ENCODE results near the gene OR10X1.

DNA sequence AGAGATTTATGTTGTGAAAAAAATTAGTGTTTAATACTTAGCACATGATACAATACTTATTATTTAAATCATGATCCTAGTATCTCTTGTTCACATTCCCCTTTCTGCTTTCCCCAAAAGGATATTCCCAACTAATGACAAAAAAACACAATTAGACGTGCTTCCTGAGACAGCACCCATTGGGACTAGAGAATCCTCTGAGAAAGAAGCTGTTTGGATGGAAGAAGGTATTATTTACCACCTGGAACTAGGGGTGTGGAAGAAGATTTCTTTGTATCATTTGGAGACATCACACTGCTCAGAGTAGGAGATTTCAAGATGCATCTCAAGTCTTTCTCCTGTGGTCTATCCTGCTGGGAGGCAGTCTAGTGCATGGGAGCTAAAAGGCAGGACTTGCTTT lies 25.3 kb upstream of the OR10X1 start, which contains the start of gene OR10Z1:
- TF ChIP-seq, protein P1, sequence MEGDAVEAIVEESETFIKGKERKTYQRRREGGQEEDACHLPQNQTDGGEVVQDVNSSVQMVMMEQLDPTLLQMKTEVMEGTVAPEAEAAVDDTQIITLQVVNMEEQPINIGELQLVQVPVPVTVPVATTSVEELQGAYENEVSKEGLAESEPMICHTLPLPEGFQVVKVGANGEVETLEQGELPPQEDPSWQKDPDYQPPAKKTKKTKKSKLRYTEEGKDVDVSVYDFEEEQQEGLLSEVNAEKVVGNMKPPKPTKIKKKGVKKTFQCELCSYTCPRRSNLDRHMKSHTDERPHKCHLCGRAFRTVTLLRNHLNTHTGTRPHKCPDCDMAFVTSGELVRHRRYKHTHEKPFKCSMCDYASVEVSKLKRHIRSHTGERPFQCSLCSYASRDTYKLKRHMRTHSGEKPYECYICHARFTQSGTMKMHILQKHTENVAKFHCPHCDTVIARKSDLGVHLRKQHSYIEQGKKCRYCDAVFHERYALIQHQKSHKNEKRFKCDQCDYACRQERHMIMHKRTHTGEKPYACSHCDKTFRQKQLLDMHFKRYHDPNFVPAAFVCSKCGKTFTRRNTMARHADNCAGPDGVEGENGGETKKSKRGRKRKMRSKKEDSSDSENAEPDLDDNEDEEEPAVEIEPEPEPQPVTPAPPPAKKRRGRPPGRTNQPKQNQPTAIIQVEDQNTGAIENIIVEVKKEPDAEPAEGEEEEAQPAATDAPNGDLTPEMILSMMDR (IDR thresholded peaks at IDR 0.05), result no peak
- TF ChIP-seq POLR2A (IDR thresholded peaks at IDR 0.05), result no peak

Measured in body of pancreas (tissue), 4 donors.